Measurements from ENCODE around the gene PREP. TPM values are rescaled to one million over a fixed set of nuclear protein-coding genes. Genes with fewer than 3 reads are reported as not detected.
A peak's percentile ranks its signal among the peaks of the same experiment; 100 is the strongest.

Gene PREP
- total RNA-seq, 1 donor from 2014 or later: 31.6 TPM

GRCh38 chr6:105401247-105402089 is 1.4 kb downstream of the PREP start:
- no peak for DNase-seq
- intact Hi-C loops (cut with micrococcal nuclease): loop anchor here (5.0 kb wide), 1 partner anchor 314 kb away; no protein-coding TSS in a partner anchor
- ATAC-seq: no peak

- intact Hi-C loops (cut with micrococcal nuclease): loop anchor here (5.0 kb wide), 1 partner anchor 313 kb away; no protein-coding TSS in a partner anchor
- DNase-seq (no peak), ATAC-seq (no peak)
Measured at GRCh38 chr6:105400501-105400900, 2.4 kb downstream of the PREP start.

GRCh38 chr6:105398859-105399258 is 4.0 kb downstream of the PREP start:
- ATAC-seq (no peak), DNase-seq (no peak)
- intact Hi-C loops (cut with micrococcal nuclease): no loop called here

GRCh38 chr6:105397987-105398386 is 4.9 kb downstream of the PREP start:
- DNase-seq: no peak
- intact Hi-C loops (cut with micrococcal nuclease): no loop called here
- ATAC-seq: no peak

- ATAC-seq (no peak), DNase-seq (no peak)
- intact Hi-C loops (cut with micrococcal nuclease): no loop called here
Measured at GRCh38 chr6:105391705-105392104, 11.2 kb downstream of the PREP start.

- peak; percentile 48 for ATAC-seq
- DNase-seq: no peak
- intact Hi-C loops (cut with micrococcal nuclease): no loop called here
Measured at GRCh38 chr6:105389543-105389942, 13.3 kb downstream of the PREP start.

- intact Hi-C loops (cut with micrococcal nuclease): no loop called here
- no peak for ATAC-seq
Measured at GRCh38 chr6:105388392-105388791, 14.5 kb downstream of the PREP start.

GRCh38 chr6:105384004-105384403 is 18.9 kb downstream of the PREP start:
- DNase-seq: no peak
- intact Hi-C loops (cut with micrococcal nuclease): no loop called here
- no peak for ATAC-seq

More at GRCh38 chr6:105388392-105388791, 14.5 kb downstream of the PREP start:
- DNase-seq: no peak

GRCh38 chr6:105382958-105383357 is 19.9 kb downstream of the PREP start:
- ATAC-seq: no peak
- no peak for DNase-seq
- intact Hi-C loops (cut with micrococcal nuclease): no loop called here

- DNase-seq: no peak
- intact Hi-C loops (cut with micrococcal nuclease): no loop called here
- ATAC-seq: no peak
Measured at GRCh38 chr6:105382496-105382895, 20.4 kb downstream of the PREP start.

GRCh38 chr6:105380634-105381033 is 22.2 kb downstream of the PREP start:
- intact Hi-C loops (cut with micrococcal nuclease): no loop called here
- DNase-seq: no peak
- ATAC-seq: no peak

GRCh38 chr6:105375797-105376196 is 27.1 kb downstream of the PREP start:
- DNase-seq (no peak), ATAC-seq (no peak)
- intact Hi-C loops (cut with micrococcal nuclease): no loop called here

- DNase-seq: no peak
- no peak for ATAC-seq
- intact Hi-C loops (cut with micrococcal nuclease): no loop called here
Measured at GRCh38 chr6:105374010-105374420, 28.9 kb downstream of the PREP start.

GRCh38 chr6:105373481-105373880 is 29.4 kb downstream of the PREP start:
- ATAC-seq: no peak
- no peak for DNase-seq
- intact Hi-C loops (cut with micrococcal nuclease): no loop called here

- DNase-seq: no peak
- intact Hi-C loops (cut with micrococcal nuclease): no loop called here
- no peak for ATAC-seq
Measured at GRCh38 chr6:105372849-105373182, 30.1 kb downstream of the PREP start.

- intact Hi-C loops (cut with micrococcal nuclease): no loop called here
- DNase-seq (no peak), ATAC-seq (no peak)
Measured at GRCh38 chr6:105372142-105372848, 30.6 kb downstream of the PREP start.

GRCh38 chr6:105370351-105370750 is 32.5 kb downstream of the PREP start:
- DNase-seq: no peak
- ATAC-seq: no peak
- intact Hi-C loops (cut with micrococcal nuclease): no loop called here

- DNase-seq (no peak), ATAC-seq (no peak)
- intact Hi-C loops (cut with micrococcal nuclease): no loop called here
Measured at GRCh38 chr6:105369145-105369544, 33.7 kb downstream of the PREP start.

- ATAC-seq (no peak), DNase-seq (no peak)
- intact Hi-C loops (cut with micrococcal nuclease): no loop called here
Measured at GRCh38 chr6:105364243-105364642, 38.6 kb downstream of the PREP start.

GRCh38 chr6:105363100-105363754 is 39.7 kb downstream of the PREP start:
- no peak for DNase-seq
- peak; percentile 33 for ATAC-seq
- intact Hi-C loops (cut with micrococcal nuclease): no loop called here
